ENCODE data around the gene TSPO2.

Gene TSPO2

DNA sequence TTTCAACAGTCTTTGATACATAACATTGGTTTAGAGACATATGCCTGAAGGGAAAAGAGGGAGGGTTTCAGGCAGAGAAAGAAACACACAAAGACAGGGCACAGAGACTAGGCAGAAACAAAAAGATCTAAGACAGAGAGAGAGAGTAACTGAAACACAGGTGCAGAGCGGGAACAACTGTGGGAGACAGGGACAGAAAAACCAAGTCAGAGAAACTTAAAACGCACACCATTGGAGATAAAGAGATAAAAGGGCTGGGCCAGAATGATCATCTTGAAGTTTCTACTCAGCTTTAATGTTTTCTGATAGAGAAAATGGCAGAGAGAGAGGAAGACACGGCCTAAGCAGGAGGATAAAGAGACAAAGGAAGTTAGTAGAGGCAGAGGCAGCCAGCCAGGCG, 15.0 kb upstream of the TSPO2 start:
- peaks cover 17% of the 10 kb centered on the region for H3K4me1 ChIP-seq (ENCODE audit: control insufficient read depth, insufficient read depth, low read length)
- H3K27ac ChIP-seq (ENCODE audit: low read length), result peak overlapping the region; percentile 70
- H3K27me3 ChIP-seq (ENCODE audit: control insufficient read depth in 1 of 2, insufficient read depth in 2 of 2, low read length in 2 of 2), result no peaks in the 10 kb centered on the region
- H3K4me3 ChIP-seq (ENCODE audit: low read length in 2 of 2), result peak overlapping the region; percentile 20 to 76
- H3K36me3 ChIP-seq (ENCODE audit: control insufficient read depth in 2 of 2, insufficient read depth in 2 of 2, low read length in 2 of 2), result no peaks in the 10 kb centered on the region
- H3K9ac ChIP-seq (ENCODE audit: low read length in 2 of 2), result peak overlapping the region in 1 of 2 donors; percentile 58
- H3K9me3 ChIP-seq (ENCODE audit: control insufficient read depth in 2 of 2, low read length in 2 of 2), result no peaks in the 10 kb centered on the region

DNA sequence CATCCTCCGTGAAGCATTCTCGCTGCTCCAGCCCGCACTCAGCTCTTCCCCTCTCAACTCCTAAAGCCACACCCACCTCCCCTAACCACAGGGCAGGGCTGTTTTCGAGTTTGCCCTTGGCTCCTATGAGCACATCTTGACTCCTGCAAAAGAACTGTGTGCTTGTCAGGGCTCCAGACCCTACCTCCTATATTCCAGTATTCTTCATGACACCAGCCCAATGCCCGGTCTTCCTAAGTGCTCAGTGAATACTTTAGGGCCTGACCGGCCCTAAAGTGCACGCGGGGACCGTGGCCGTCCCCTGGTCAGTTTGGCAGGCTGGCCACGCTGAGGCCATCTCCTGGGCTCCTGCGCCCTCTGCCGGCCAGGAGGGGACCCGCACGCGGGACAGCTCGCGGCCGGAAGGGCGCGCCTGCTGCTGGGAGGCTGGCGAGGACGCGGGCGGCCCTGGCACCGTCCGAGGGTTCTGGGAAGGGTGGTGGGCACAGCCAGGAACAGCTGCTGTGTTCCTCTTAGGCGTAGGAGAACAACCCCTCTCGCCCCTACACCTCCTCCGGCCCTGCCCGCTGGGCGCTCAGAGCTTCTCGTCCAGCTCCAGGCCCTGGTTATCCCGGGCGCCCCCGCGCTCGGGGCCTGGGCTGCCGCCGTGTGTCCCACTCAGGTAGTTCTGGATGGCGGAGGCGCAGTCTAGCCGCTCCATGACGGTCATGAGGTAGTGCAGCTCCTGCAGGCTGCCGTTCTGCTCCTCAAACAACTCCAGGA, 14.3 kb upstream of the TSPO2 start:
- Histone ChIP-seq H3K9me3 (ENCODE audit: control insufficient read depth in 2 of 2, low read length in 2 of 2) (no peaks in the 10 kb centered on the region), H3K27ac (ENCODE audit: low read length) (peak overlapping the region; percentile 70), H3K4me3 (ENCODE audit: low read length in 2 of 2) (peak overlapping the region; percentile 20 to 76), H3K27me3 (ENCODE audit: control insufficient read depth in 1 of 2, insufficient read depth in 2 of 2, low read length in 2 of 2) (no peaks in the 10 kb centered on the region), H3K36me3 (ENCODE audit: control insufficient read depth in 2 of 2, insufficient read depth in 2 of 2, low read length in 2 of 2) (no peaks in the 10 kb centered on the region), H3K4me1 (ENCODE audit: control insufficient read depth, insufficient read depth, low read length) (peaks cover 17% of the 10 kb centered on the region), H3K9ac (ENCODE audit: low read length in 2 of 2) (peak overlapping the region; percentile 65 to 81)

DNA sequence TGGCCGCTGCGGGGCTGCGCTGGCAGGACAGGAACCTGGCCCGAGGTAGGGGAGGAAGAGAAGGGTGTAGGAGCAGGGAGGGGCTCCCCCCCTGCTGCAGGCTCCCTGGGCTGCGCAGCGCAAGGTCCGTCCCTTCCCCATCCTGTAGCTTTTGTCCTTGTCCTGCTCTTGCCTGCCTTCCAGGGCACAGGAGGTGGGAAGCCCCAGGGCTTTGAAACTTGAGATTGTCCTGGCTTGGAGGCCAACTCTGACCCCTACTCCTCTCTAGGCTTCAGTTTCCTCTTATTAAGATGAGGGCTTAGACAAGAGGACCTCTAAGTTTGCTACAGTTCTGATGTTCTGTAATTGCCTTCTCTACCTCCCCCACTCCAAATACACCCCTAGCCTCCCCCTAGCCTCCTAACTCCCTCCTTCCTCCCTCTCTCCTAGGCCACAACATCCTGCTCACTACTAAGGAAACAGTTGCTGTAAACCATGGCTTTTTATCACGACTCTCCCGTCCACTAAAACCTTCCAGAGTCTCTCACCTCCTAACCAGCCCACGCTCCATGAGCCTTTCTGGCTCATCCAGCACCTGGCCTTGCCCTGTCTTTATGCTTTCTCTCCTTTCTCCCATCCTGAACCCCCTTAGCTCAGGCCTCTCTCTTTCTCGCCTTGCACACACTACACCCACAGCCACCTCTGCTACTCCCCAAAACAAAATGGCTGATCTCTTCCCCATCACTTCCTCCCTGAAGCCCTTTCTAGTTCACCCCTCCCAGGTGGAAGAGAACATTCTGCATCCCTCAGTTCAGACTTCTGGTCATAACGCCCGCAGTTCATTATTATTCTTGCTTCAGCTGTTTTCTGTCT, 13.5 kb upstream of the TSPO2 start:
- peak overlapping the region; percentile 20 to 76 for H3K4me3 ChIP-seq (ENCODE audit: low read length in 2 of 2)
- H3K27ac ChIP-seq (ENCODE audit: low read length), result peak overlapping the region; percentile 70
- no peaks in the 10 kb centered on the region for H3K27me3 ChIP-seq (ENCODE audit: control insufficient read depth in 1 of 2, insufficient read depth in 2 of 2, low read length in 2 of 2)
- peak overlapping the region; percentile 65 to 81 for H3K9ac ChIP-seq (ENCODE audit: low read length in 2 of 2)
- H3K36me3 ChIP-seq (ENCODE audit: control insufficient read depth in 2 of 2, insufficient read depth in 2 of 2, low read length in 2 of 2), result no peaks in the 10 kb centered on the region
- peaks cover 17% of the 10 kb centered on the region for H3K4me1 ChIP-seq (ENCODE audit: control insufficient read depth, insufficient read depth, low read length)
- no peaks in the 10 kb centered on the region for H3K9me3 ChIP-seq (ENCODE audit: control insufficient read depth in 2 of 2, low read length in 2 of 2)

DNA sequence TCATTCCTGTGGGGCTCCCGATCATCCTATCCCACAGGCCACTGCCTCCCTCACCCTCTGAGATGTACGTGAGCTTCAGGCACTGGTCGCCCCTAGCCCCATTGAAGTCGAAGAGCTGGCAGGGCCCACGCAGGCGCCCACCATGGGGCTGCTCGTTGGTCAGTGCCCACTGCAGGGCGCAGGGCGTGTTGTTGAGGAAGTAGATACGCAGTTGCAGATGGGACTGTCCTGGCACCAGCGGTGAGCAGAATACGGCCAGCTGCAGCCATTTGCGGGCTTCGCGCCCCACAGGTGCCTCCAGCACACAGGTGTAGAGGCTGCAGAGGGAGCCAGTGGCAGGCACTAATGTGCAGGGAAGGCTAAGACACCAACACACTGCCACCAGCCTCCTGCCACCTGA, 9.4 kb upstream of the TSPO2 start:
- H3K9ac ChIP-seq (ENCODE audit: low read length in 2 of 2), result no peak overlapping the region
- H3K27ac ChIP-seq (ENCODE audit: low read length), result no peak overlapping the region
- no peak overlapping the region for H3K4me3 ChIP-seq (ENCODE audit: low read length in 2 of 2)
- H3K27me3 ChIP-seq (ENCODE audit: control insufficient read depth in 1 of 2, insufficient read depth in 2 of 2, low read length in 2 of 2), result no peaks in the 10 kb centered on the region
- no peaks in the 10 kb centered on the region for H3K9me3 ChIP-seq (ENCODE audit: control insufficient read depth in 2 of 2, low read length in 2 of 2)
- peaks cover 12% of the 10 kb centered on the region for H3K4me1 ChIP-seq (ENCODE audit: control insufficient read depth, insufficient read depth, low read length)
- H3K36me3 ChIP-seq (ENCODE audit: control insufficient read depth in 2 of 2, insufficient read depth in 2 of 2, low read length in 2 of 2), result no peaks in the 10 kb centered on the region

DNA sequence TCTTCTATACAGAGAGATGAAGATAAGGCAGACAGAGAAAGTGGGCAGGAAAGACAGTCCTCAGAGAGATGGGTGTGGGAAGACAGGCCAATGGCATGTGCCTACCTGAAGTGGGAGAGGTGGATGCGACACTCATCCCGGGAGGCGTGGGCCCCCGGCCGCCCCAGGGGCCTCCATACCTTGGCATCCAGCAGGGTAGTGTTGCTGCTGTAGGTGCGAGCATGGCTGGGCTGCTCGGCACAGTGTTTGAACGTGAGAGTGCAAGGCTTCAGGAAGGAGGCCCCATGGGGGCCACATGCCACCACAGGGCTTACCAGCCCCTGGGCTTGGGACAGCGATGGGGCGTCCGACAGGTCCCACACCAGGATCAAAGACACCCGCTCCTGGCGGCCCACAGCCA, 8.5 kb upstream of the TSPO2 start:
- no peak overlapping the region for H3K9ac ChIP-seq (ENCODE audit: low read length in 2 of 2)
- no peaks in the 10 kb centered on the region for H3K27me3 ChIP-seq (ENCODE audit: control insufficient read depth in 1 of 2, insufficient read depth in 2 of 2, low read length in 2 of 2)
- no peak overlapping the region for H3K27ac ChIP-seq (ENCODE audit: low read length)
- no peak overlapping the region for H3K4me3 ChIP-seq (ENCODE audit: low read length in 2 of 2)
- no peaks in the 10 kb centered on the region for H3K36me3 ChIP-seq (ENCODE audit: control insufficient read depth in 2 of 2, insufficient read depth in 2 of 2, low read length in 2 of 2)
- peaks cover 4% of the 10 kb centered on the region for H3K4me1 ChIP-seq (ENCODE audit: control insufficient read depth, insufficient read depth, low read length)
- H3K9me3 ChIP-seq (ENCODE audit: control insufficient read depth in 2 of 2, low read length in 2 of 2), result no peaks in the 10 kb centered on the region

DNA sequence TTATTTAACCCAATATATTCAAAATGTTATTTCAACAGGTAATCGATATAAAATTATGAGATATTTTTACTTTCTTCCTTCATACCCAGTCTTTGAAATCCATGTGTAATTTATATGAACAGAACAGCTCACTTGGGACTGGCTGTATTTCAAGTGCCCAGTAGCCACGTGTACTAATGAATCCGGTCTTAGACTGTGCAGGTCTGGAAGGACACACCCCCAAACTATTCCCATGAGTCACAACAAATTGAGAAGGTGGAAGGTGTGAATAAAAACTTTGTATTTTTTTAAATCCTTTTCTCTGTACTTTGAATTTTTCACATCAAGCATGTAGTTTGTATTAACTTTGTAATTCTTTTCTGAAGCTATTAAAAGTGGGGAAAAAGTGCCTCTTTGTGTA, 6.1 kb upstream of the TSPO2 start:
- Histone ChIP-seq H3K4me1 (ENCODE audit: control insufficient read depth, insufficient read depth, low read length) (peaks cover 5% of the 10 kb centered on the region), H3K9ac (ENCODE audit: low read length in 2 of 2) (no peak overlapping the region), H3K36me3 (ENCODE audit: control insufficient read depth in 2 of 2, insufficient read depth in 2 of 2, low read length in 2 of 2) (no peaks in the 10 kb centered on the region), H3K9me3 (ENCODE audit: control insufficient read depth in 2 of 2, low read length in 2 of 2) (no peaks in the 10 kb centered on the region), H3K4me3 (ENCODE audit: low read length in 2 of 2) (no peak overlapping the region), H3K27ac (ENCODE audit: low read length) (no peak overlapping the region), H3K27me3 (ENCODE audit: control insufficient read depth in 1 of 2, insufficient read depth in 2 of 2, low read length in 2 of 2) (no peaks in the 10 kb centered on the region)

DNA sequence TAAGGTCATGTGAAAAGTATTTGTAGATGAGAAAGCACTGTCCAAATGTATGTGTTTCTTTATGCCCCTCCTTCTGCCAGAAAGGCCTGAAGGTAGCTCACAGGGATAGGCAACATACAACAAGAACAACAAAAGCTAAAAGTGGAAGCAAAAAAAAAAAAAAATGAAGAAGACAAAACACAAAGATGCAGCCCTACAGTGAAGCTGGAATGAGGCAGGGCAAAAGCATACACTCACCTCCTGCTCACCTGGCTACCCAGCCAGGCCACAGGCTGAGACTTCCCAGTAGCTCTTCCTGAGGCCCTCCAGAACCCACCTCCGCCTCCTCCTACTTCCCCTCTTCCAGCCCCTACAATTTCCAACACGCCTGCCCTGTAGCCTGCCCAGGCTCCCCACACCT, 5.7 kb upstream of the TSPO2 start:
- Histone ChIP-seq H3K27me3 (ENCODE audit: control insufficient read depth in 1 of 2, insufficient read depth in 2 of 2, low read length in 2 of 2) (no peaks in the 10 kb centered on the region), H3K27ac (ENCODE audit: low read length) (no peak overlapping the region), H3K4me3 (ENCODE audit: low read length in 2 of 2) (no peak overlapping the region), H3K9me3 (ENCODE audit: control insufficient read depth in 2 of 2, low read length in 2 of 2) (no peaks in the 10 kb centered on the region), H3K9ac (ENCODE audit: low read length in 2 of 2) (no peak overlapping the region), H3K36me3 (ENCODE audit: control insufficient read depth in 2 of 2, insufficient read depth in 2 of 2, low read length in 2 of 2) (no peaks in the 10 kb centered on the region), H3K4me1 (ENCODE audit: control insufficient read depth, insufficient read depth, low read length) (peaks cover 5% of the 10 kb centered on the region)

DNA sequence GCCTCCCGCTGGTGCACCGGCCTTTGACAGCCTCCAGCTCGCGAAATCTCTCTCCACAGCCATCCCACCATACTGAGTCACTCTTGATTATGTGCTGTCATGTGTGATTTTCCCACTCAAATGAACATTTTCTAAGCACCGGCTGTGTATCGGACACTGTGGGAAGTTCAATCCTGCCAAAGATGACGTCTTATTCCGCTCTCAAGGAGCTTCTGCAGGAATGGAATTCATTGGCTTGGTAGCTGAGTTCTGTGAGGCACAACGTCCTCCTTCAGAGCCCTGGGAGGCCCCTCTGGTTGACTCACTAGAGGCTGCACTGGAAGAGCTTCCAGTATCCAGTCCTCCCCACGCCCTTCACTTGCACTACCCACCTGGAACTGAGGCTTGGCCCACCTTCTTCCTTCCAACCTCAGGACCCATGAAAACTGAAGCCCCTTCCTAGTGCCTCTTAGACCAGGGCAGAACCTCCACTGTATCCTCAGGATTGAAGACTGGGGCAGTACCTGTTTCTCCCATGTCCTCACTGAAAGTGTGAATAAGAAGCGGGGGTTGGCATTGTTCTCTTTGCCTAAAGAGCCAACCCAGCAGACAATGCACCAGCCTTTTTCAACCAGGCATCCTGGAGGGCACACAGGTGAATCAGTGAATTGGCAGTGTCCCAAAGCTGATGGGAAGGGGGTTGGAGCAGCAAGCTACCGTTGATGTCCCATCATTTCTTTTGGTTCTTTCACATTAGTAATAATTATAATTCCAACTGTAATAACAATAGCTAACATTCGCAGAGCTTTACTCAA, 5.0 kb upstream of the TSPO2 start:
- peaks cover 5% of the 10 kb centered on the region for H3K4me1 ChIP-seq (ENCODE audit: control insufficient read depth, insufficient read depth, low read length)

DNA sequence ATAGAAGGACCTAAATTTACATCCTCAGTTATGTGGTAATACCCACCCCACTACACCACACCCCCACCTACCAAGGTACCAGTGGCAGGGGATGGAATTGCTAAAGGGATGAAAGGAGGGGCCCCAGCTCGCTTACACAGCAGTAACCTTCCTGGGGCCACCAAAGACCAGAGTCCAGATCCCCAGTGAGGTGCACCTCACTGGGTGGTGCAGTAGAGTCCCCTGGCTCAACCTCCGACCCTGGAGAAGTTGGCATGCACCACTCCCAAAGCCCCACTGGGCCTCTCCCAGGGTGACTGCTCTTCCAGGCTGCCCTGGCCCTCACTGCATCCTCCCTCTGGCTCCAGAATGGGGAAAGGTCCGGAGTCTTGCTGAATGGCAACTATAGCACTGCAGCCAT, 4.1 kb upstream of the TSPO2 start:
- H3K4me1 ChIP-seq (ENCODE audit: control insufficient read depth, insufficient read depth, low read length), result peaks cover 5% of the 10 kb centered on the region
- H3K27ac ChIP-seq (ENCODE audit: low read length), result no peak overlapping the region
- H3K9ac ChIP-seq (ENCODE audit: low read length in 2 of 2), result no peak overlapping the region
- H3K4me3 ChIP-seq (ENCODE audit: low read length in 2 of 2), result no peak overlapping the region
- H3K27me3 ChIP-seq (ENCODE audit: control insufficient read depth in 1 of 2, insufficient read depth in 2 of 2, low read length in 2 of 2), result no peaks in the 10 kb centered on the region
- H3K36me3 ChIP-seq (ENCODE audit: control insufficient read depth in 2 of 2, insufficient read depth in 2 of 2, low read length in 2 of 2), result no peaks in the 10 kb centered on the region
- no peaks in the 10 kb centered on the region for H3K9me3 ChIP-seq (ENCODE audit: control insufficient read depth in 2 of 2, low read length in 2 of 2)

More for the DNA sequence above, 5.0 kb upstream of the TSPO2 start:
- H3K27ac ChIP-seq (ENCODE audit: low read length), result no peak overlapping the region
- no peak overlapping the region for H3K9ac ChIP-seq (ENCODE audit: low read length in 2 of 2)
- no peaks in the 10 kb centered on the region for H3K9me3 ChIP-seq (ENCODE audit: control insufficient read depth in 2 of 2, low read length in 2 of 2)
- no peaks in the 10 kb centered on the region for H3K27me3 ChIP-seq (ENCODE audit: control insufficient read depth in 1 of 2, insufficient read depth in 2 of 2, low read length in 2 of 2)
- no peak overlapping the region for H3K4me3 ChIP-seq (ENCODE audit: low read length in 2 of 2)
- H3K36me3 ChIP-seq (ENCODE audit: control insufficient read depth in 2 of 2, insufficient read depth in 2 of 2, low read length in 2 of 2), result no peaks in the 10 kb centered on the region

DNA sequence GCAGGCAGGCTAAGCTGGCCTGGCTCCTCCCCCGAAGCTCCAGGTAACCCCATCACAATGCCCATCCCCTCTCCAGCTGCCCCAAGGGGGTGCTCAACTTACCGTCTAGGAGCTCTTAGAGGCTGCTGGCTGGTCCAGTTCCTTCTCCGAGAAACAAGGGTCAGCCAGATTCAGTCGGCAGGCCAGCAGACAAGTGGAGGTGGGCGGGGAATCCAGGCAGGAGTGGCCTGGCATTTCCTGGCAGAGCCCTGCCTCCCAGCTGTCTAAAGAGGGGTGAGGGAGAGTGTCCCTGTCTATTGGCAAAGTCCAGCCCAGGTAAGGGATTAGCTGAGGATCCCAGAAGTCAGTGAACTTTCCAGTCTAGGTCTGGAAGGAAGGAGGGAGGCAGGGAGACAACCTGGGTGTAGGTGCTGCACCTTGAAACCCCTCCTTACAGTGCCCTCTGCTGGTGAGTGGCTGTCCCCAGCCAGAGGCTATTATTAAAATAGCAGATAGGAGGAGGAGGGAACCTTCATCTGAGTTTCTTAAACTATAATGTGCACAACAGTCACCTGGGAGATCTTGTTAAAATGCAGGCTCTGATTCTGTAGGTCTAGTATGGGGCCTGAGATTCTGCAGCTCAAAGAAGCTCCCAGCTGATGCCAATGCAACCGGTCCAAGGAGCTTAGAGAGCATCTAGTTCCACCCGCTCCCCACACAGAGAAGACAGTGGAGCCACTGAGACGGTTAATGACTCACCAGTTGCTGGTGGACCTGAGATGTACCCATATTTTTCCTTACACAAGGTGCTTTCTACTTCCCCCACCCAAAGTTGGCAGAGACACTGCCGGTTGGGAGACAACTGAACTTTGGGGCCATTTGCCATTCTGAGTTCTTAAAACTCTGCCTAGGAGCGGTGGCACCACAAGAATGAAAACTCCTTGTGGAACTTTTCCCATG, 2.9 kb upstream of the TSPO2 start, which contains the start of gene UNC5CL:
Gene UNC5CL, minus strand, starts transcription at position 162 of the 939 bp plus-strand sequence. CDS start 4,147 bp downstream, outside the sequence.
- no peaks in the 10 kb centered on the region for H3K9me3 ChIP-seq (ENCODE audit: control insufficient read depth in 2 of 2, low read length in 2 of 2)
- no peak within 1 kb of the TSS for H3K9ac ChIP-seq (ENCODE audit: low read length in 2 of 2)
- no peaks in the 10 kb centered on the region for H3K27me3 ChIP-seq (ENCODE audit: control insufficient read depth in 1 of 2, insufficient read depth in 2 of 2, low read length in 2 of 2)
- H3K27ac ChIP-seq (ENCODE audit: low read length), result no peak within 1 kb of the TSS
- peaks cover 5% of the 10 kb centered on the region for H3K4me1 ChIP-seq (ENCODE audit: control insufficient read depth, insufficient read depth, low read length)
- no peaks in the 10 kb centered on the region for H3K36me3 ChIP-seq (ENCODE audit: control insufficient read depth in 2 of 2, insufficient read depth in 2 of 2, low read length in 2 of 2)
- no peak within 1 kb of the TSS for H3K4me3 ChIP-seq (ENCODE audit: low read length in 2 of 2)
